ENCODE results near the gene TMEM54. TPM values are rescaled to one million over a fixed set of nuclear protein-coding genes. Genes with fewer than 3 reads are reported as not detected.

The TMEM54 gene
- total RNA-seq, 1 donor from 2014 or later = 14.5 TPM

- Histone ChIP-seq H3K27me3 (peaks cover 52% of the 10 kb centered on the region), H4K20me1 (ENCODE audit: low read depth) (peaks cover 27% of the 10 kb centered on the region), H3K36me3 (no peaks in the 10 kb centered on the region), H3K4me1 (peaks cover 16% of the 10 kb centered on the region), H3K9me3 (ENCODE audit: low read depth) (no peaks in the 10 kb centered on the region), H3K4me3 (no peak overlapping the region), H2AFZ (replicated peaks) (no peak overlapping the region), H3F3A (ENCODE audit: low read depth) (no peaks in the 10 kb centered on the region), H3K4me2 (no peak overlapping the region), H3K79me2 (ENCODE audit: low read depth) (no peaks in the 10 kb centered on the region), H3K9ac (no peak overlapping the region), H3K27ac (no peak overlapping the region)
- TF ChIP-seq EZH2phosphoT487 (IDR thresholded peaks at IDR 0.05) = no peak
- TF ChIP-seq EZH2 (IDR thresholded peaks at IDR 0.05) = no peak
- no peak for TF ChIP-seq CTCF (IDR thresholded peaks at IDR 0.05)
- Mint-ChIP-seq H3K27me3 (ENCODE audit: insufficient read depth, low read depth) (peaks cover 50% of the 10 kb centered on the region), H3K9me3 (no peaks in the 10 kb centered on the region), H3K27ac (no peak overlapping the region), H3K4me1 (peaks cover 13% of the 10 kb centered on the region), H3K36me3 (no peaks in the 10 kb centered on the region), H3K4me3 (no peak overlapping the region)
- no peak for DNase-seq (ENCODE audit: low spot score)
Observed at GRCh38 chr1:32884032-32884372, 17.2 kb downstream of the TMEM54 start.

DNA sequence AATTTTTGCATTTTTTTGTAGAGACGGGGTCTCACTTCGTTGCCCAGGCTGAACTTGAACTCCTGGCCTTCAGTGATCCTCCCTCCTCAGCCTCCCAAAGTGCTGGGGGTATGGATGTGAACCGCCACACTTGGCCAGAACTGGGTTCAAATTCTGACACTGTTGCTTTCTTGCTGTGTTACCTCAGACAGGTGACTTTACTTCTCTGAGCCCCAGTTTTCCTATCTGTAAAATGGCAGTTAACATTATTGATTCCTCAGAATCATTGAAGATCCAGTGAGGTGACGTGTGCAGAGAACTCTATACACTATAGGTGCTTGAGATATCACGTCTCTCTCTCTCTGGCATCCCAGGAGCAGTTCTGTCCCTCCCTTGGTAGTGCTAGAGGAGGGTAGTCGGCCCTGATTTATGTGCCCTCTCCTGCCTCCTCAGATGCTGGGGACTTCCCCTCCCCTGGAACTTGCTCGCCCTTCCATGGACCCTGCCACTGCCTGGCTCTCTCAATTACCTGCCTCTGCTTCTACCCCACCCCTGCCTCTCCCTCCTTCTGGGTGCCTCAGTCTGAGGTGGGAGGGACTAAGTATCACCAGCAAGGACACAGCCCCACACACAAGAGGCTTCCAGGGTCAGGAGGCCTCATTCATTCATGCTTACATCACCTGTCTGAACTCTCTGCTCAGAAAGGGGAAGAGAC lies 17.7 kb downstream of the TMEM54 start:
- peaks cover 47% of the 10 kb centered on the region for H3K27me3 ChIP-seq
- H3K9ac ChIP-seq = no peak overlapping the region
- H2AFZ ChIP-seq (replicated peaks) = no peak overlapping the region
- TF ChIP-seq CTCF (IDR thresholded peaks at IDR 0.05) (no peak), EZH2phosphoT487 (IDR thresholded peaks at IDR 0.05) (no peak), EZH2 (IDR thresholded peaks at IDR 0.05) (no peak)
- H3K36me3 ChIP-seq = no peaks in the 10 kb centered on the region
- H3K79me2 ChIP-seq (ENCODE audit: low read depth) = no peaks in the 10 kb centered on the region
- no peak overlapping the region for H3K4me3 Mint-ChIP-seq
- peaks cover 27% of the 10 kb centered on the region for H4K20me1 ChIP-seq (ENCODE audit: low read depth)
- peaks cover 49% of the 10 kb centered on the region for H3K27me3 Mint-ChIP-seq (ENCODE audit: insufficient read depth, low read depth)
- H3K27ac Mint-ChIP-seq = no peak overlapping the region
- peaks cover 20% of the 10 kb centered on the region for H3K4me1 ChIP-seq
- H3K4me2 ChIP-seq = no peak overlapping the region
- no peaks in the 10 kb centered on the region for H3K9me3 Mint-ChIP-seq
- peaks cover 13% of the 10 kb centered on the region for H3K4me1 Mint-ChIP-seq
- no peak overlapping the region for H3K27ac ChIP-seq
- no peaks in the 10 kb centered on the region for H3K36me3 Mint-ChIP-seq
- H3K4me3 ChIP-seq = no peak overlapping the region
- no peak for DNase-seq (ENCODE audit: low spot score)
- H3K9me3 ChIP-seq (ENCODE audit: low read depth) = no peaks in the 10 kb centered on the region
- H3F3A ChIP-seq (ENCODE audit: low read depth) = no peaks in the 10 kb centered on the region

DNA sequence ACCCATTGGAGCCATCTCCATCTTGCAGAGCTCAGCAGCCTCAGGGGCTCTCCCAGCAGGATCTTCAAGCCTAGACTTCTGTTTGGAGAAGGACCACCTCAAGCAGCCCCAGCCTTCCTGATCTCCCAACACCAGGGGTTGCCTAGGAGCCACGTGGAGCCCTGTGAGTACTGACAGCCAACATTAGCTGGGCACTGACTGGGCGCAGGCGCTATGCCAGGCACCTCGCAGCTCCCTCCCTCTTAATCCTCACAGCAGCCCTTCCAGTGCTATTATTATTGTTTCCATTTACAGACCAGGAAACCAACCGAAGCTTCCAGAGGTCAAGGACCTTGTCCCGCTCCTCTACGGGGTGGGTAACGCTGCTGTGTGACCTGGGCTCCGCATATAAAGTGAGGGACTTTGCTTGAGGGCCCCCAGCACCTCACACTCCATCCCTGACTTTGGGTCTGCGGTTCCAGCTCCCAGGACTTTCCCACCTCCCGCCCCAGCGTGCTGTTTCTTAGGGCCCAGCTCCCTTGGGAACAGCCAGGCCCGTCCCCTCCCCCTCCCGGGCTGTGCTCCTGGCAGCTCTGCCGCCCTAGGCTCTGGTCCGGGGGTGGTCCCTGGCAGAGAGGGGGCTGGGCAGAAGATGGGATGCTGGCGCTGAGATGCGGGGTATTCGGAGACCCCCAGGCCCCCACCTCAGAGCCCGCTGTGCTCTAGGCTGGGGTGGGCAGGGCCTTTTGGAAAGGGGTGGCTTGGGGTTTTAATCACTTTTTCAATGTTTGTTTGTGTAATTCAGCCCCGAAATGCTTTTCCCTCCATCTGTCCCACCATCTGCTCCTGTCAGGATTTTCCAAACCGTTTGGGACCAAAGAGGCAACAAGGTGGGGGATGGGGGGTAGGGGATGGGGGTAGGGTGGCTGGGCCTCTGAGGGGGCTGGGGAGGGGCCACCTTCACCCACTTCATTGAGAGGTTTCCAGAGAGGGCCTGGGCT lies 19.0 kb downstream of the TMEM54 start:
- H3K27ac Mint-ChIP-seq = no peak overlapping the region
- H3K4me3 Mint-ChIP-seq = no peak overlapping the region
- H3K9me3 ChIP-seq (ENCODE audit: low read depth) = no peaks in the 10 kb centered on the region
- H3K9ac ChIP-seq = no peak overlapping the region
- H3K4me1 ChIP-seq = peaks cover 33% of the 10 kb centered on the region
- H3K4me3 ChIP-seq = no peak overlapping the region
- peaks cover 4% of the 10 kb centered on the region for H3F3A ChIP-seq (ENCODE audit: low read depth)
- peaks cover 23% of the 10 kb centered on the region for H4K20me1 ChIP-seq (ENCODE audit: low read depth)
- no peak overlapping the region for H2AFZ ChIP-seq (replicated peaks)
- H3K27me3 Mint-ChIP-seq (ENCODE audit: insufficient read depth, low read depth) = peaks cover 47% of the 10 kb centered on the region
- TF ChIP-seq EZH2 (IDR thresholded peaks at IDR 0.05) (no peak), CTCF (IDR thresholded peaks at IDR 0.05) (no peak), EZH2phosphoT487 (IDR thresholded peaks at IDR 0.05) (no peak)
- no peaks in the 10 kb centered on the region for H3K36me3 Mint-ChIP-seq
- H3K36me3 ChIP-seq = no peaks in the 10 kb centered on the region
- no peak overlapping the region for H3K4me2 ChIP-seq
- peaks cover 24% of the 10 kb centered on the region for H3K4me1 Mint-ChIP-seq
- no peaks in the 10 kb centered on the region for H3K9me3 Mint-ChIP-seq
- H3K79me2 ChIP-seq (ENCODE audit: low read depth) = no peaks in the 10 kb centered on the region
- peaks cover 34% of the 10 kb centered on the region for H3K27me3 ChIP-seq
- no peak for DNase-seq (ENCODE audit: low spot score)
- no peak overlapping the region for H3K27ac ChIP-seq
